GM23338 (cell line): Measurements from ENCODE around the gene DST.

ENCODE experiments used
- CTCF ChIP-seq, 2 experiments: fragments of 200-600 bp in 1 of 2; sonication (generic) in 1 of 2; conservative IDR thresholded peaks; 2 replicates each; pipeline versions ENCODE4 v1.5.1 to v1.6.1; 2016 to 2017; ENCODE audit warnings: antibody characterized with exemption in 2 of 2, low read depth in 2 of 2, mild to moderate bottlenecking in 2 of 2, moderate library complexity in 1 of 2
- EZH2 ChIP-seq: fragments of 200-600 bp; sonication (generic); IDR thresholded peaks from one replicate; pipeline ENCODE4 v1.8.0; 2017; ENCODE audit warnings: antibody characterized with exemption, mild to moderate bottlenecking, low read depth; ENCODE audit not compliant: unreplicated experiment
- POLR2AphosphoS5 ChIP-seq: IDR thresholded peaks from 2 replicates; pipeline ENCODE4 v1.6.1; 2016; ENCODE audit warnings: antibody characterized with exemption, low read depth
- REST ChIP-seq: IDR thresholded peaks from one replicate; pipeline ENCODE4 v1.6.1; 2018; ENCODE audit warnings: antibody characterized with exemption; ENCODE audit not compliant: unreplicated experiment

GRCh38 chr6:56685994-56686393 lies 43.3 kb upstream of the DST start:
- TF ChIP-seq POLR2AphosphoS5 (no peak), REST (no peak), EZH2 (no peak), CTCF (conservative IDR thresholded peaks at IDR 0.05; ENCODE audit: low read depth in 2 of 2) (no peak)
